NCI-H446 (cell line): ENCODE measurements around the gene RAP1GAP.

Experiments
- DNase-seq, 2 experiments: peaks; one replicate each; lab custom pipeline; 2025; lab: John Stamatoyannopoulos, UW

The RAP1GAP gene

DNA sequence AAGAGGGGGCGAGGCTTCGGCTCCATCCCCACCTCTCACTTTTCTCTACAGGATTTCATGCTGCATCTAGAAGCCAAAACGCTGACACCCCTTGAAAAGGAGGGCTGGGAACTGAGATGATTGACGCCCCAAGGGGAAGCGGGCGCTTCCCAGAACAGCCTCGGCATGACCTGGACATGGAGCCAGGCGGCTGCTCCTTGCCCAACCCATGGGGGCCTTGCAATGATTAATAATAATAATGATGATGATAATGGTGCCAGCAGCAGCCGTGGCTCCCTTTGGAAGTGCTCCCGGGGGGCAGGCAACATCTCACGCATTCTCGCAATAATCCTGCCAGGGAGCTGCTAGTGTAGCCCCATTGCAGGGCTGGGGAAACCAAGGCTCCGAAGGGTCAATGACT lies 78.2 kb downstream of the RAP1GAP start:
- no peak for DNase-seq

DNA sequence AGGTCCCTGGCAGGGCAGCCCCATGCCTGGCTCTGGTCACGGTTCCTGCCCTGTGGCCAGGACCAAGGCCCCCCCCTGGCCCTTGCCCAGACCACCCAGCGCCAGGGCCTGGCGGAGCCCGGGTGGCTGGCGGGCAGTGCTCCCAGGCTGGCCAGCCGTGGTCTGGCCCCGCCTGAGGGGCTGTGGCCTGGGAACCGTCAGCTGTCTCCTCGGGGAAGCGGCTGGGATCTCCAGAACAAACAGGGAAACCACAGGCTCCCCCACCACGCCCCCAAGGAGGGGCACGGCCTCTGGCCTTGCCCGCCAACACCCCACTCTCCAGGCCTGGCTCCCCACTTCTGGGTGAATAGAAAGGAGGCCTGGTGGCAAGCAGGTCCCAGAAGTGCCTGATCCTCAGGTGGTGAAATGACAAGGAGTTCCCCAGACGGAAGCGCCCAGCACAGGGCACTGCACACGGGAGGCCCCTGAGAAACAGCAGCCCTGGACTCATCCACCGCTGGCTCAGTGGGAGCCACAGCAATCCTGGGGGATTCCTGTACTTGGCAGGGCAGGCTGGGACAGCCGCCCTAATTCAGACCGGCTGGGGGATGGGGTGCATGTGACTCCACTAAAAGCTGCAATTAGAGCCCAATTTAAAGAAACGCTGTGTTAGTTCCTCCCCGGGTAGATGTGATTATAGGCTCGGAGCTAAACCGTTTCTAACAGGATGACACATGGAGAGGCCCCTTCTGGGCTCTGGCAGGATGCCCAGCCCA lies 78.9 kb downstream of the RAP1GAP start:
- DNase-seq: no peak

DNA sequence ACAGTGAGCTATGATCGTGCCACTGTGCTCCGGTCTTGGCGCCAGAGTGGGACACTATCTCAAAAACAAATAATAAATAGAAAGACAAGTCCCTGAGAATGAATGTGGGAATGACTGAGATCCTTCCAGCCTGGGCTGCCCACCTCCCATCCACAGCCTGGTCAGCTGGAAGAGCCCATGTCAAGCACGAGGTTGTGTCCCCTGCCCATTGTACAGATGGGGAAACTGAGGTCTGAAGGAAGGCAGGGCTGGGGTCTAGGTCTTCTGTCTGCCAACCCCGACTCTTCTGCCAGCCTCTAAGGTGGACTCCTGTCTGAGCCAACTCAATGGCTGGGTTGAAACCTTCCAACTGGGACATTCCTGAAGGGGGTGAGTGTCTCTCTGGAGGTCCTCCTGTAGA lies 79.5 kb downstream of the RAP1GAP start:
- no peak for DNase-seq

DNA sequence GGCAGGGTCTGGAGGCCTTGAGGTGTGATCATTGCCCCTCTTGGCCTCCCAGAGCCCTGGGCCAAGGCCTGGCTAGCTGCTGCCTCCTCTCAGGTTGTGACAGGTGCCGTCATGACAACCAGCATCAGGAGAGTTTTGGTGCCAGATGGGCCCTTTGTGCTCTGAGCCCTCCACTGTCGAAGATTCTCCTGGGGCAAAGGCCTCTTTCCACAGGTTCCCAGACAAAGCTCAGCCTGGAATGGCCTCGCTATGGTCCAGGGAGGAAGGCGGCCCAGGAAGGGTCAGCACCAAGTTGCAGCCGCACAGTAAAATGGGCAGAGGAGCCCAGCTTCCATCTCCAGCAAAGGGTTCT lies 81.6 kb downstream of the RAP1GAP start:
- DNase-seq: no peak

DNA sequence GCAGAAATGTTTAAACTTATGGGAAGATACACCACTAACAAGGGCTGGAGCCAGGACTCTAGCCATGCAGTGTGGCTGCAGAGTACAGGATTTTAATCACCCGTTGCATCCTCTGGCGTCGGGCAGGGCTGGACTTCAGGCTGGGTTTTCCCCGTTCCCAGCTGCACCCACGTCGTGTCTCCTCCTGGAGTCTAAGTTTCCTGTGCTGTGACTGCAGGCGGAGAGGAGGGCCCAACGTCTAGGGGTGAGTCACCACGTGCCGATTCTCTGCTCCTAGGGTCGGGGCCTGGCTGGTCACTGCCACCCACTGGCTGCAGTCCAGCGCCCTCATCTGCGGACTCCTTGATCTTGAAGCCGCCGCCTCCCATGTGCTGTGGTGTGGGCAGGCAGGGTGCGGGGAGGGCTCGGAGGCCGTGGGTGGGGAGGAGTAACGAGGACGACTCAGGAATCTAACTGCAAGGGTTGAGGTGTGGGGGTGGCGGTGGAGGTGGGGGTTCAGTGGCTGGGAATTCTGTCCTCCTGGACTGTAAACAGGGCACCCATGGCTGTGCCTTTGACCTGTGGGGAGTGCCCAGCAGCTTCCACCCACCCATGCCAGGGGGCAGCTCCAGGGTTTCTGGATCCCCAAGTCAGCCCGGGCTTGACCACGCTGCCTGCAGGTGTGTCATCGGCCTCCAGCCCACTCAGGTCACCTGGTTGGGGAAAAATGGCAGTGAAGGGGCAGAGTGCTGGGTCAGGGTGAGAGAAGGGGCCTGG lies 82.1 kb downstream of the RAP1GAP start:
- DNase-seq: no peak

DNA sequence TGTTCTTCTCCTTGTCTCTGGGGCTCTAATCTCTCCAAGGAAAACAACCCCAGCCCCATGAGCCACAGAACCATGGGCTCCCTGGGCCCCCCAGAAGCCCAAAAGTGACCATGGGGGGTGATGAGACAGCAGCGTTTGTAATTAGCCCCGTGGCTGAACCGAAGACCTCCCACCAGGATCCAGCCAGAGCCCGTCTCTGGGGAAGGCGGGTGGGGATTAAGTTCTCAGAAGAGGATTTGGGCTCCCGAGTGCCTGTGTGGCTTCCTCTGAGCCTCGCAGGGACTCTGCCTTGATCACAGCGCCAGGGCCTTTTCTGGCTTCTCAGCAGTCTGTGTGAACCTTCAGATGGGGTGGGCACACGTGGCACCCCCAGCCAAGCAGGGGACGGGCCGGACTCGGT lies 82.9 kb downstream of the RAP1GAP start:
- DNase-seq: no peak

DNA sequence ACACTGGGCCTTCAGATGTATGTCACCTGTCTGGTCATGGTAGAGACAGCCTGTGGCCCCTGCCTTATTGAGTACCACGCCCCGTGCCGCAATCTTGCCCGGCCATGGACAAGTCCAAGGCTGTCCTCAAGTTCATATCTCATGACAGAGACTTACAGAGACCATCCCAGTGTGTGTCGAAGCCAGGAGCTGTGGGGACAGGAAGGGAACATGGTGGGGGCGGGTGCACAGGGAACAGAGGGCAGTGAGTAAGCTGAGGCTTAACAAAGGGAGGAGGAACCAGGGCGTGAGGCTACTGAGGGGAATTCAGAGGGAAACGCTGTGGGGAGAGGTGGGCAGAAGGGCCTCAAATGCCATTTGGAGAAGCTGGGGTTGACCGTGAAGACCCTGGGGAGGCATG lies 84.1 kb downstream of the RAP1GAP start:
- no peak for DNase-seq

DNA sequence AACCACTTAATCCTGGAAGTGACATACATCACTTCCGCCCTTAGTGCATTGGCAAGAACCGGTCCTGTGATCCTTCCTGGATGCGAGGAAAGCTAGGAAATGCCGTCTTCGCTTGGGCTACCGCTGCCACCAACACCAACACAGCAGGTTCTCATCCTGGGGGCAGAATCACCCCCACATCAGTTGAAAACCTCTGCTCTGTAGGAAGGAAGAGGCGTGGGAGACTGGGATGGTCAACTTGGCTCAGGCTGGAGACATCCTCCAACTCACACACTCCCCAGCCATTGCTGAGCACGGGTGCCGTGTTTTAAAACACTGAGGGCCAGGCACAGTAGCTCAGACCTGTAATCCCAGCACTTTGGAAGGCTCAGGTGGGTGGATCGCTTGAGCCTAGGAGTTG lies 85.1 kb downstream of the RAP1GAP start:
- DNase-seq: no peak

DNA sequence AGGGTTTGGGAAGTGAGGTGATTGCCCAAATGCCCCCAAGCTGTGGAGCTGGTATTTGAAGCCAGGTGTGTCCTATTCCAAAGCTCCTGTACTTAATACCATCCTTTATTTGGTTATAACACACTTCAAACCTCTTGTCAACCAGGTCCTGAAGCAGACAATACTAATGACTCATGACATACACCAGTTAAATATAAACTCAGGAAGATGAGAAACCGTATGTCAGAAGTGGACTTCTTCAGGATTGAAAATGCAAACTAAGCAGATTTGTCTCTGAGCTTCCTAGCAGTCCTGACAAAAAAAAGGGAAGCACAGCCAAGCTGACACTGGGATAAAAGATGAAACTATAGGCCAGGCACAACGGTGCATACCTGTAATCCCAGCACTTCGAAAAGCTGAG lies 89.4 kb downstream of the RAP1GAP start:
- DNase-seq: no peak

DNA sequence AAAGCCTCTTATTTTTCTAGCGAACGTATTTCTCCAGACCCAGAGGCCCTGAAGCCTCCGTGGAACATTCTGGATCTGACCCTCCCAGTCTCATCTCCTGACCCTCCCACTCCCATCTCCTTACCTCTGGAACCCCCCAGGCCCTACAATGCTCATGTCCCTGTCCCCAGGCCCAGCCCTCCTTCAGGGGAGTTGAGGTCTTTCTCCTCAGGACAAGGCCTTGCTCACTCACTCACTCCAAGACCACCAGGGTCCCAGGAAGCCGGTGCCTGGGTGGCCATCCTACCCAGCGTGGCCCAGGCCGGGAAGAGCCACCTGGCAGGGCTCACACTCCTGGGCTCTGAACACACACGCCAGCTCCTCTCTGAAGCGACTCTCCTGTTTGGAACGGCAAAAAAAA lies 91.2 kb downstream of the RAP1GAP start:
- no peak for DNase-seq

DNA sequence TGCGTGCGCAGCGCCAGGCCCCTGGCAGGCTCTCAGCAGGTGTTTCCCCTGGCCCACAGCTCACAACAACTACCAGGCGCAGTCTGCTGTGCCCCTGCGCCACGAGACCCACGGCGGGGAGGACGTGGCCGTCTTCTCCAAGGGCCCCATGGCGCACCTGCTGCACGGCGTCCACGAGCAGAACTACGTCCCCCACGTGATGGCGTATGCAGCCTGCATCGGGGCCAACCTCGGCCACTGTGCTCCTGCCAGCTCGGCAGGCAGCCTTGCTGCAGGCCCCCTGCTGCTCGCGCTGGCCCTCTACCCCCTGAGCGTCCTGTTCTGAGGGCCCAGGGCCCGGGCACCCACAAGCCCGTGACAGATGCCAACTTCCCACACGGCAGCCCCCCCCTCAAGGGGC lies 91.8 kb downstream of the RAP1GAP start:
- no peak for DNase-seq

DNA sequence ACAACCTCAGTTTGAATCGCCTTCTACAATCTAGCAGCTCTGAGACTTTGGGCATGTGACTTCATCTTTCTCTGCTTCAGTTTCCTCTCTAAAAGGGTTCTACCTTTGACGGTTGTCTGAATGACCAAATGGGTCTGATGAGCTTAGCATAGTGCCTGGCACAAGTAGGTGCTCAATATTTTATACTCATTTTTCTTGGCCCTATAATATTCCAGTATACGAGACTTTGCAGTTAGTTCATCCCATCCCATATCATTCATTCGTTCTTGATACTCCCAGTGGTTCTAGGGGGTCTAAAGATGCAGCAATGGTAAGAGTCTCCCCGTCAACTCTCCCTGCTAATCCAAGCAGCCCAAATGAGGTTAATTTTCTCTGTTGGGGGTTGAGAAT lies 92.4 kb downstream of the RAP1GAP start:
- no peak for DNase-seq

DNA sequence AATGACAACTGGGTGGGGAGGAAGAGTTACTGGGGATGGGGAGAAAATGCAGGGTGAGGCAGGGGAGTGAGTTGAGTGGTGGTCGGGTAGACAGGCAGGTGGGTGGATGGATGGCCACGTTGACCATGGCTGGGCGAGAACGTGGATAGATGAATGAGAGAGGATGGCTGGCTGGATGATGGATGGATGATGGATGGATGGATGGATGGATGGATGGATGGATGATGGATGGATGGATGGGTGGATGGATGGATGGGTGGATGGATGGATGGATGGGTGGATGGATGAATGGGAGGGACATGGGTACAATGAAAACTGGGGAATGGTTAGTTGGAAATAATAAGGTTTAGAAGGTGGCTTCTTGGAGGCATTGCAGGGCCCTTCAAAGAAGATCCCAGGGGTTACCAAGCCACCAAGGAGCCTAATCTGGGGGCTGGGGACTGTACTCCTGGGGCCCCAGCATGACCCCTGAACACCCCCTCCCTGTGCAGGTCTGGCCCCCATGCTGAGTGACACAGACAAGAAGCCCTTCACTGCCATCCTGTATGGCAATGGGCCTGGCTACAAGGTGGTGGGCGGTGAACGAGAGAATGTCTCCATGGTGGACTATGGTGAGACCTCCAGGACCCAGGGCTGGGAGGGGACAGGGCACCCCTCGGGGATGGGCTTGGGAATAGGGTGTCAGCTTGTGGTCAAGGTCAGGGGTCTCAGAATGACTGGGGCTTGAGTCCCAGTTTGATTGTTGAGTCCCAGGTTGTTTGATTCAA lies 92.9 kb downstream of the RAP1GAP start:
- no peak for DNase-seq

DNA sequence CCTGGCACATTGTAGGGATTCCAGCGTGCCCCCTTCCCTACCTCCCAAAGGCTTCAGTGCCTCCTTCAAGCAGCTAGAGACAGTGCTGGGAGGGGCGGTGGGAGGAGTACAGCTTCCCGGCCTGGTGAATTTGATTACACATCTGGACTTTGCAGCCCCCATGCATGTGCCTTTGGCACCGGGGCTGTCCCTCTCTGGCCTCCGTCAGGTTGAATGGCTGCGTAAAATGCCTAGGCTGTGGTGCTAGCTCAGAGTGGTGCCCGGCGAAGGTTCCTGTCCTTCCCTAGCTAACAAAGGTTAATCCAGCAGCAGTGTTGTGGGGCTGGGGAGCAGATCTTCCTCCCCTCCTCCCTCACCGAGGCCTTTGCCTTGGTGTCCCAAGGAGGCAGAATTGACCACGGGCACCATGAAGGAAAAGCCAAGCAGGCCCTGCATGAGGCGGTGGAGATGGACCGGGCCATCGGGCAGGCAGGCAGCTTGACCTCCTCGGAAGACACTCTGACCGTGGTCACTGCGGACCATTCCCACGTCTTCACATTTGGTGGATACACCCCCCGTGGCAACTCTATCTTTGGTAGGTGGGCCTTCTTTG lies 93.7 kb downstream of the RAP1GAP start:
- no peak for DNase-seq

DNA sequence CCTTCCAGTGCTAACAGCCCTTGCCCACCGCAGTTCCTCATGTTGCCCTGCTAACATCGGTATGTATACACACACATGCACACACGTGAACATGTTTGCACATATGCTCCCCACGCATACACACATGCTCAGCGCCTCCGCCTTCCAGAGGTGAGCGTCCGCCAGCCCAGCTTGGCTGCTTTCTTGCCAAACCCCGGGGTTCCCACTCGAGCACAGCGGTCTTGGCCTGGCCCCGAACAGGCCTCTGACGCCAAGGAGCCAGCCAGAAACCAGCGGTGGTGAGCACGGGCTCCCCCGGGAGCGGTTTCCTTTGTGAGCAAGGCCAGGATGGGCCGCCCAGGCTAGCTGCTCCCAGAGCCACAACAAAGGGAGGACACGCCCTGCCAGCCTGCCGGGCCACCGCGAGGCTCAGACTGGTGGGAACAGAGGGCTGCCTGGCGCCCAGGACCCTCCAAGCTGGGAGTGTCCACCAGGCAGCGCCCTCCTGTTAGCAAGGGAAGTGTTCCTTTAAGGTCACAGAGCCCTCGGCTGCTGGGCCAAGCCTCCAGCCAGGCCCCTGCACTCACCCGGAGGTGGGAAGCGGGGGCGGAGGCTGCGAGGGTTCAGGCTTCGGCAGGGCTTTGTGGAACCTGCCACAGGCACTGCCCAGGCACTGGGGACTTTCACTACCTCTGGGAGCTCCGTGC lies 94.5 kb downstream of the RAP1GAP start:
- peak; percentile 71 to 88 for DNase-seq

DNA sequence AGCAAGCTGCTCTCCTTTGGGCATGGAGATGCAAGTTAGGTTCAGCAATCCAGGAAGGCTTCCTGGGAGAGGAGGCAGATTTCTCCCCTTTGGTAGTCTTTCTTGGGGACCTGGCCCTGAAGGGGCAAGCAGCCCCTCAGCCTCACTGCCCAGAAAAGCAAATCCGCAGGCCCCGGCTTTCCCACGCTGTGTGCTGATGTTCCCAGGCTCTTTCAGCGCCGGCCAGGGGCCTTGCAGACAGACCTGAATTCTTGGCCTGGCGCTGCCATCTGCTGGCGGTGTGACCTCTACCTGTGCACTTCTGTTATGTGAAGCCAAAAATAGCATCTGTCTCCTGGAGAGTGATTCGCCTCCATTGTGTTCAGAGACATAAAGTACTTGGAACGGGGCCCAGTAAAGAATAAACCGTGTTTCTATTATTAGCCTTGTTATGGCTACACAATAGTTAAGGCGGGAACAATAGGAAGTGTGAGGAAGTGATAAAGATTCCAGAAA lies 95.1 kb downstream of the RAP1GAP start:
- DNase-seq: peak; percentile 71 to 77

DNA sequence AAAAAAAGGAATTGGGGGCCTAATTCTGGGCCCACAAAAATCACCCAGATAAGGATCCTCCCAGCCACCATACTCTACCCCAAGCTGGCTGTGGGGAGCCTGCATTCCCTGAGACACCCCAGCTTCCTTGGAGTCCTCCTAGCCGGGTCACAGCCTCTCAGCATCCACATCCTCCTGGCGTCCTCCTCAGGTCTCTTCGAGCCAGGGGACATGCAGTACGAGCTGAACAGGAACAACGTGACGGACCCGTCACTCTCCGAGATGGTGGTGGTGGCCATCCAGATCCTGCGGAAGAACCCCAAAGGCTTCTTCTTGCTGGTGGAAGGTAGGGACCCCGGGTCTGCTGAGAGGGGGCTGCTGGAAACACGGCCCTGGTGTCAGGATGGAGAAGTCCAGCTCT lies 95.7 kb downstream of the RAP1GAP start:
- DNase-seq: no peak

DNA sequence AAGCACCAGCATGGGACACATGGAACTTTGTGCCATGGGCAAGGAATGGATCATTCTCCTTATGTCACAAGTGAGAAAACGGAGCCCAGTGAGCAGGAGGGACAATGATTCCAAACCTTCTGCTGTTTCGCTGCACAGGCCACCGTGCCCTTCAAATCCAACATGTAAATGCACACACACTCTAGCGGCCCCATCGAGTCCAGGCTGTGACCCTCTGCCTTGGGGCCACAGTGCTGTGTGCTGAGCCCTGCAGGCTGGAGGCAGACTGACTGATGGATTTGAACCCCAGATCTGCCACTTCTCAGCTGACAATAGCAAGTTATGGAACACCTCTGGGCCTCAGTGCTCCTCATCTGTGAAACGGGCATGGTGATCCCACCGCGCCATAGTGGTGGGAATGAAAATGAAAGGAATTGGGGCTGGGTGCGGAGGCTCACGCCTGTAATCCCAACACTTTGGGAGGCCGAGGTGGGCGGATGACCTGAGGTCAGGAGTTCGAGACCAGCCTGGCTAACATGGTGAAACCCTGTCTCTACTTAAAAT lies 96.4 kb downstream of the RAP1GAP start:
- no peak for DNase-seq

DNA sequence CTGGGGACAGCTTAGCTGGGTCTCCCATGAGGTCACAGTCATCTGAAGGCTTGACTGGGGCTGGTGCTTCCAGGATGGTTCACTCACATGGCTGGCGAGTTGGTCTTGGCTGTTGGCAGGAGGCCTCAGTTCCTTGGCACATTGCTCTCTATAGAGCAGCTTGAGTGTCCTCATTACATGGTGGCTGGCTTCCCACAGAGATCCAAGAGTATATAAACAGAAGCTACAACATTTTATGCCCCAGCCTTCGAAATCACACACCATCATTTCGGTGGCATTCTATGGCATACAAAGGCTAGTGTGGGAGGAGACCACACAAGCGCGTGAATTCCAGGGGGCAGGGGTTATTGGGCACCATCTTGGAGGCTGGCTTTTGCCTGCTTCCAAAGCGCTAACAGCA lies 96.9 kb downstream of the RAP1GAP start:
- peak; percentile 73 to 87 for DNase-seq

DNA sequence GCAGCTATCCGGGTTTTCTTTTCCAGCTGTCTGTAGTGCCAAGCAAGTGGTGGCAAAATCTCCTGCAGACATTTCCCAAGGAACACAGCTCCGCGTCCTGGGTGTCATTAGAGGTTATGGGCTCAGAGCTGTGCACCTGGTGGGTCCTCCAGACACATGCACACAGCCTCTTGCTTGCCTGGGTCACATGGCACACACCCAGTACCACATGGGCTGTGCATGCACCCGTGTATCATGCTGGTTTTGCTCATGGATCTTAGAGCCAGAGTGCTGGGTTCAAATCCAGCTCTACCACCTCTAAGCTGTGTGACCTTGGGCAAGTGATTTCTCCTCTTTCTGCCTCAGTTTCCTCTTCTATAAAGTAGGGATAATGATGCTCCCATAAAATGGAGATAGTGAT lies 98.3 kb downstream of the RAP1GAP start:
- DNase-seq: no peak

DNA sequence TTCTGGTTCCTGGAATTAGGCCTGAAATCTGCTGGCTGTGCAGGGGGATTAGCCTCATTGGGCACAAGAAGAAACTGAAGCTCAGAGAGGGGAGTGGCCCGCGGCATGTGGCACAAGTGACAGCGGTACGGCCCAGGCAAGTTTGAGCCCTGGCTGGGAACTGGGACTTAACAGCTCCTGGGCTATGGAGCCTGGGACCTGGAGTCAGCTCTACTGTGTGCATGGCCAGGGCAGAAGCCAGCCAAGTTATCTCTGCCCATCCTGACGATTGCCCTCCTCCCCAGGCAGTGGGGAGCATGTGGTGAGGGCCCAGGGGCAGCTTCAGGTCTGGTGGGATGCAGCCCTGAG lies 98.7 kb downstream of the RAP1GAP start:
- no peak for DNase-seq
